D721Med (cell line): ENCODE data around the gene LDHB.
"Not testable (repeated sequence)": the region's sequence is repeated elsewhere in the genome, so short reads cannot be mapped to it uniquely, and the experiment has no call there.

Source experiments
- DNase-seq: peaks from one replicate; pipeline ENCODE4 v3.0.0; 2011; ENCODE audit warnings: low spot score; ENCODE audit not compliant: insufficient read length
- FAIRE-seq: peaks from 2 replicates; lab custom pipeline; 2011; peaks lifted over from hg19 to GRCh38; lab: Jason Lieb, UNC
- TF ChIP-seq, protein P1 (sequence below): IDR thresholded peaks from 2 replicates; pipeline ENCODE4 v1.5.1; 2012; ENCODE audit warnings: mild to moderate bottlenecking, control low read depth; ENCODE audit not compliant: insufficient read depth; ENCODE audit errors: missing control alignments

LDHB gene

GRCh38 chr12:21662122-21662792, 4.6 kb upstream of the LDHB start:
- TF ChIP-seq, protein P1, sequence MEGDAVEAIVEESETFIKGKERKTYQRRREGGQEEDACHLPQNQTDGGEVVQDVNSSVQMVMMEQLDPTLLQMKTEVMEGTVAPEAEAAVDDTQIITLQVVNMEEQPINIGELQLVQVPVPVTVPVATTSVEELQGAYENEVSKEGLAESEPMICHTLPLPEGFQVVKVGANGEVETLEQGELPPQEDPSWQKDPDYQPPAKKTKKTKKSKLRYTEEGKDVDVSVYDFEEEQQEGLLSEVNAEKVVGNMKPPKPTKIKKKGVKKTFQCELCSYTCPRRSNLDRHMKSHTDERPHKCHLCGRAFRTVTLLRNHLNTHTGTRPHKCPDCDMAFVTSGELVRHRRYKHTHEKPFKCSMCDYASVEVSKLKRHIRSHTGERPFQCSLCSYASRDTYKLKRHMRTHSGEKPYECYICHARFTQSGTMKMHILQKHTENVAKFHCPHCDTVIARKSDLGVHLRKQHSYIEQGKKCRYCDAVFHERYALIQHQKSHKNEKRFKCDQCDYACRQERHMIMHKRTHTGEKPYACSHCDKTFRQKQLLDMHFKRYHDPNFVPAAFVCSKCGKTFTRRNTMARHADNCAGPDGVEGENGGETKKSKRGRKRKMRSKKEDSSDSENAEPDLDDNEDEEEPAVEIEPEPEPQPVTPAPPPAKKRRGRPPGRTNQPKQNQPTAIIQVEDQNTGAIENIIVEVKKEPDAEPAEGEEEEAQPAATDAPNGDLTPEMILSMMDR, result no peak
- DNase-seq, result no peak
- no peak for FAIRE-seq

- not testable (repeated sequence) for DNase-seq, FAIRE-seq
These were observed 3.9 kb upstream of the LDHB start for GRCh38 chr12:21661396-21662093.

DNA sequence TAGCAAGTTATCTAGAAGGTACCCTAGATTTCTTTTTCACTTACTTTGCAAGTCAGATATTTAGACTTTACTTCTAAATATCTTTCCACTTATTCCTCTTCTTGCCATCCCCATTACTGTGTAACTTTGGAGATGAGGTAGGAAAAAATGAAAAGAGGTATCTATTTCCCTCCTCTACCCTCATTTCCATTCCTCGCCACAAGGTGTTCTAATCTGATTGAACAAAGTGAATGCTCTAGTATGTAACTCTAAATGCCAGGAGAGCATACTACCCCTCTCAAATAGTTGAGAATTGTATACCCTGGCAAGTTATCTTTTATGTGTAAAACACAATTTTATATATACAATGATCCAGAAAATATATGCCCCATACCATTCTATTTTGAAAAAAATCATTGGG, 1.7 kb upstream of the LDHB start:
- DNase-seq (no peak), FAIRE-seq (peak; percentile 11)
- TF ChIP-seq, protein P1, result no peak

- FAIRE-seq (no peak), DNase-seq (no peak)
- TF ChIP-seq, protein P1, result no peak
These were observed 727 bp downstream of the LDHB start for GRCh38 chr12:21656905-21657325.

DNA sequence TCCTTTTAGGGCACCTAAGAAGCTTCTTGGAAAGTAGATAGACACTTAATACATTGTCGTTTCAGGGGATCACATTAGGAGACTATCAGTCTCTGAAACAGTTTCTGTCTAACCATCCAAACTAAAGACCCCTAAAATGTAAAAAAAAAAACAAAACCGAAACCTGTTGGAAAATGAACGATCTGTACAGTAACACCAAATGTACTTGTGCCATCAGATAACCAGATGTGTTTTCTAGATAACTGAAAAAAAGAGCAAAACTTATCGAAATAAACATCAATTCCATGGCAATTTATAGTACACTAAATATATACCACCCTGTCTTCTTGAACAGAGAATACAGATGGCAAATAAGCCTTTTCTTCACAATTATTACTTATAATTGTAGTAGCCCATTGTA, 2.1 kb downstream of the LDHB start:
- no peak for DNase-seq
- TF ChIP-seq, protein P1, result no peak
- FAIRE-seq, result peak; percentile 63

- DNase-seq (no peak), FAIRE-seq (no peak)
- TF ChIP-seq, protein P1, result no peak
These were observed 5.8 kb downstream of the LDHB start for GRCh38 chr12:21651821-21652220.

- TF ChIP-seq, protein P1, result no peak
- DNase-seq (no peak), FAIRE-seq (peak; percentile 58)
These were observed 6.6 kb downstream of the LDHB start for GRCh38 chr12:21650997-21651396.
